GM19035 (cell line): ENCODE results near the gene GINS1.

ENCODE experiments used
- ATAC-seq: cut with Tn5 transposase; IDR thresholded peaks from one replicate; pipeline ENCODE4 v1.9.1; 2021; ENCODE audit not compliant: unreplicated experiment

GINS1 gene

DNA sequence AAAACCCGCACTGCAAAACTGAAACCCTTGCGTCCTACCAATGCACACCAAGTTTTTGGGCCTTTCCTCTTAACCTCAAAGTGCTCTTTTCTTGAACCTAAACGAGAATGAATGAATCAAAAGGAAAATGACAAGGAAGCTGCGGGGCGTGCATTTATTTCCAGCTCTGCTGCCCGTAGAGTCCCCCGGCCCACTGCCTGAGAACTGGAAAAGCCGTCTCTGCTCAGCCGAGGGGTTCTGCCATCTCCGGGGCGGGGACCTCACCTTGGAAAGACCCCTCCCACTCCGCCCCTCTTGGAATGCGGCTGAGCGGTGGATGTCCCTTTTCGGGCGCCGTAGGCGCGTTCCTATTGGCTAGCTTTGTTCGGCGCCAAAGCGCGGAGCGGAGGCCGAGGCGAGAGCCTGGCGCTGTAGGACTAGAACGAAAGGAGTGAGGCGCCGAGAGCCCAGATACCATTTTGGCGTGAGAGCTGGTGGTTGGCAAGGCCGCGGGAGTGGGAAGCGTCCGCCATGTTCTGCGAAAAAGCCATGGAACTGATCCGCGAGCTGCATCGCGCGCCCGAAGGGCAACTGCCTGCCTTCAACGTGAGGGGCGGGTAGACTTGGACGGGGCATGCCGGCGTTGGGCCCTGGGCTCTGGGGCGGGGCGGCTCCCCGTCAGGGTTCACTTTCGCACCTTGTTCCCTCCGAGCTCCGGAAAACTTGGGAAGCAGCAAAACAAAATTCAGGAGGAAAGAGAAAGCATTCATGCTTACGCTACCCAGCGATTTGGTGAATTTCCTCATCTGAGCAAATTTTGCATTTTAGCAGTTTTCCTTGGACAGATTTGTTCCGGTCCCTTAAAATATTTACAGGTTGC is at the start of gene GINS1:
TSS of gene GINS1 (plus strand) at position 363 of the 859 bp plus-strand sequence. CDS start at position 511, 148 bp downstream.
- peak; percentile 91 for ATAC-seq

DNA sequence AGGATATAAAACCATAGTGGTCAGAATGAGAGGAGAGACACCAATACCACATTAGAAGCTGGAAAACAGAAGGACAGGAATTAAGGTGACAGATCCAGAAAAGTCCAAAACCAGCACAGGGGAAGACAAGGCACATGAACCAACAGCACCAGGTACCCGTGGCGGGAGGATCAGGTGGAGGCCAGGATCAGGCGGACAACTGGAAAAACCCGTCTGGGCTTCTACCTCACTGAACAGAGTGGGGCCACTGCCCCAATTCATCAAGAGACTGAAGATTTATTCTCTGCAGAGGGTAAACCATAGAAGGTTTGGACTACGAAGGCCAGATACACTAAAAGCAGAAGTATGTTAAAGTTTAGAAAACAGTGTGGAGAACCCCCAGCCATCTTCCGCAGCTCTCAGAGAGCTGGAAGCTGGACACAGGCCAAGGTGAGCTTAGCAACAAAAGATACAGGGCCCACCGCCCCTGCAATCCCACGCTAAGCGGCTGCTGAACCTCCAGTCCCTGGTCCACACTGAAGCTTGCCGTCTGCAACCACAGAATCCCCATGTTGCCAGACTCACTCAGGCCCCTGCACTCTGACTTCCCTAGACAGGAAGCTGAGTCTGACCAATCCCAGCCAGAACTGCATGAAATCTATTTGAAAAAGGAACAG is 46.7 kb upstream of the GINS1 start:
- no peak for ATAC-seq

GRCh38 chr20:25361287-25361683 is 46.2 kb upstream of the GINS1 start:
- no peak for ATAC-seq

- no peak for ATAC-seq
Measured at GRCh38 chr20:25364180-25364788, 43.2 kb upstream of the GINS1 start.

DNA sequence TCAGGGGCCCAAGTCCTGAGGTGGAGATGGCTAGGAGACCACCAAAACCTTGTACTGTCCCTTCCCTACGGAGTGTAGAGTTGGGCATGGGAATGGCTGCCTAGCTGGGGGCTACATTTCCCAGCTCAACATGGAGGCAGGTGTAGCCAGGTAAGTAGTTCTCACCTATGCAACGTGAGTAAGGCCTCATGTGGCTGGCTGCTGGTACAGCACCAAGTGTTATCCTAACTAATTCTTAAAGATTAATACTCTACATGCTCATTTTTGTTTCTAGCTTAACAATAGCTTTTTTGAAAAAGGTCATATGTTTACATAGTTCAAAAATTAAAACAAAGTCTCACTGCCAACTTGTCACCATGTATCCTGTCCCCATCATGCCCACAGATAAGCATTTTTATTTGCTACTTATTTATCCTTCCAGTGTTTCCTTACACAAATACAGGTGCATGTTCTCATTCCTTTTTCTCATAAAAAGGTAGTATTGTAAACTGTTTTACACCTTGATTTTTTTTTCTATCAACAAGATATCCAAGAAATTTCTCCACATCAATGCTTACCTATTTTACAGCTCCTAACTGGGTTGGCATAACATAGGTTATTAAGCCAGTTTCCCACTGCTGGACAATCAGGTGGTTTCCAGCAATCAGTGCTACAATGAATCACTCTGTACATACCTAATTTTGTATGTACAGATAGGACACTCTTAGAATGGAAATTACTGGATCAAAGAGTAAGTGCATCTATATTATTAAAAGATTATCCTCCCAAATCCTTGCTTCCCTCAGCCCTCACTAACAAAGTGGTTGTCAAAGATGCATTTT is 42.4 kb upstream of the GINS1 start:
- no peak for ATAC-seq

- ATAC-seq = no peak
Measured at GRCh38 chr20:25368526-25368925, 38.9 kb upstream of the GINS1 start.

- no peak for ATAC-seq
Measured at GRCh38 chr20:25368976-25369375, 38.5 kb upstream of the GINS1 start.

- ATAC-seq = no peak
Measured at GRCh38 chr20:25369529-25369928, 37.9 kb upstream of the GINS1 start.

DNA sequence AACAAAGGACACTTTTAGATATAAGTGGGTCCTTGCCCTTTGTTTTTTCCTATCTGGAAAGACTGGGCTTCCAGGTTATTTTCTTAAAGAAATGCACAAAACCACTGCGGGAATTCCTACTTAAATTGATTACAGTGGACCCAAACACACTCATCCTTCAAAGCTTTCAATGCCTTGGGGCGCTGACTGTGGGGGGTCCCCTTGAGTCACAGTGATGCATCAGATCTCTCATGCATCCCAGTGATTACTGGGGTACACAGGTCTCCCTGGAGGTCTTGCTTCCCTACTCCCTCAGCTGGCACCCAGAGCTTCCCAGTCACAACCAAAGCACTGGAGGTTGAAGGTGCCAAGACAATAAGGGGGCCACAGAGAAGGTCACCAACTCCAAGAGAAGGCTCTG is 37.5 kb upstream of the GINS1 start:
- ATAC-seq = no peak

DNA sequence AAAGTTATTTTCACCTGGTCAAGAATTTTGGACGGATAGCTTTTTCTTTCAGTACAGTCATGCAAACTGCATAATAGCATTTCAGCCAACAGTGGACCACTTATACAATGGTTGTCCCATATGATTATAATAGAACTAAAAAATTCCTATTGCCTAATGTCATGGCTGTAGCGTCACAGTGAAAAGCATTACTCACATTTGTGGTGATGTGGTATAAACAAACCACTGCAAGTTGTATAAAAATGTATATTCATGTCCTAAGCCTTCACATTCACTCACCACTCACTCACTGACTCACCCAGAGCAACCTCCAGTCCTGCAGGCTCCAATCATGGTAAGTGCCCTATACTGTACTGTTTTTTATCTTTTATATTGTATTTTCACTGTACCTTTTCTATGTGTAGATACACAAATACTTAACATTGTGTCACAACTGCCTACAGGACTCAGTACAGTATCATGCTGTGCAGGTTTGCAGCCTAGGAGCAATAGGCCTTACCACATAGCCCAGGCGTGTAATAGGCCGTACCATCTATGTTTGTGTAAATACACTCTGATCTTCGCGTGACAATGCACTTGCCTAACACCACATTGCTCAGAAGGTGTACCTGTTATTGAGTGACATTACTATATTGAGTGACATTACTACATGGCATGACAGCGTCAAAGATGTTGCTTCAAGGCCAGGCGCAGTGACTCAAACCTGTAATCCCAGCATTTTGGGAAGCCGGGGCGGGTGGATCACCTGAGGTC is 34.7 kb upstream of the GINS1 start:
- ATAC-seq = no peak

- ATAC-seq = no peak
Measured at GRCh38 chr20:25374842-25375241, 32.6 kb upstream of the GINS1 start.

DNA sequence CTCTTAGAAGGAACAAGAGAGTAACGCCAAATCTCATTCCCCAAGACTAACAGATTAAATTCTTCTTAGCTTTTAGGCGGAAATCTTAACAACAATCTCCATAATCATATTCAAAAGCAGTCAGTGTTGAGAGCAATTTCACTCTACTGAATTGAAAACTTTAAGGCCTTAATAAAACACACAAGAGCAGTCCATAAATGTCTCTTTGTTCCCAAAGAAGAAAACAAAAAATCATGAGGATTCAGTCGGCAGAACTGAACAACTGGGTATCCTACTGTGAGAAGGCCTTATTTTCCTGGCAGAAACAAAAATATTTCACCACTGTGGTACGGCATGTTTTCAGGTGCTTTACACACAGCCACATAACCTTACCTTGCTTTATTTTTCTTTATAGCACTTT is 31.2 kb upstream of the GINS1 start:
- ATAC-seq = no peak

- ATAC-seq = no peak
Measured at GRCh38 chr20:25376886-25377285, 30.6 kb upstream of the GINS1 start.

- no peak for ATAC-seq
Measured at GRCh38 chr20:25378189-25378883, 29.1 kb upstream of the GINS1 start.

DNA sequence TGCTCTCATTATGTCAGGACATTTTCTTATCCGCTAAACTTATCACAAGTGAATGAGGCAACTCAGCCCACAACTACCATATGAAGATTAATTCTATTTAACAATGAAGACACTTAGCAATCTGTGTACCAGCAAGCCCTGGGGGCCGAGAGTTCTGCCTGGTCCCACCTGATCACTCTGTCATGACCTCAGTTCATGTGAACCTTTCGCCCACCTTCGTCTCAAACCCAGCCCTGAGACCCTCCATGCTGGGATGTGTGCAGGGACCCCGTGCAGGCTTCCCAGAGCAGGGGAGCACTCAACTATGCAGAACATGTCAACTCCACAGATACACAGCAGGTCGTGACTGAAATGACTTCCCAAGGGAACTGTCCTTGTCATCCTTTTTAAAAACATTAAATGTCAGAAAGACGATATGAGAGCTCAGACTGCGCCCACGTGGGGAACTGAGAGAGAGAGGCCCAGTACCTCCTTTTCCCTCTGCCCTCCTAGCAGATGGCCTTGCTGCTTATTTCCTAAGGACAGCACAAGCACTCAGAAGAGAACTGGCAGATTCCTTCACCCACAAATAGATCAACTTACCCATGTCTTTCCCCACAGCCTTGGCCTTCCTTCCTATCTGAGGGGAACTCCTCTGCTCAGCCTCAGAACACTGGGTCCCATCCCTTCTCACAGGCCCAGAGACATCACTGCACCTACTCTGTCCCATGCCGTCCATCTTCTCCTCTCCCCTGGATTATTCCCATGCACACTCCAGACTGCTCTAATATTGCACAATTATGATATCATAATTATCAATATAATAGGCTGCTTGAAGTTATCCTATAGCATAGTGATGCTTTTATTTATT is 28.4 kb upstream of the GINS1 start:
- no peak for ATAC-seq

- no peak for ATAC-seq
Measured at GRCh38 chr20:25380945-25381614, 26.4 kb upstream of the GINS1 start.

DNA sequence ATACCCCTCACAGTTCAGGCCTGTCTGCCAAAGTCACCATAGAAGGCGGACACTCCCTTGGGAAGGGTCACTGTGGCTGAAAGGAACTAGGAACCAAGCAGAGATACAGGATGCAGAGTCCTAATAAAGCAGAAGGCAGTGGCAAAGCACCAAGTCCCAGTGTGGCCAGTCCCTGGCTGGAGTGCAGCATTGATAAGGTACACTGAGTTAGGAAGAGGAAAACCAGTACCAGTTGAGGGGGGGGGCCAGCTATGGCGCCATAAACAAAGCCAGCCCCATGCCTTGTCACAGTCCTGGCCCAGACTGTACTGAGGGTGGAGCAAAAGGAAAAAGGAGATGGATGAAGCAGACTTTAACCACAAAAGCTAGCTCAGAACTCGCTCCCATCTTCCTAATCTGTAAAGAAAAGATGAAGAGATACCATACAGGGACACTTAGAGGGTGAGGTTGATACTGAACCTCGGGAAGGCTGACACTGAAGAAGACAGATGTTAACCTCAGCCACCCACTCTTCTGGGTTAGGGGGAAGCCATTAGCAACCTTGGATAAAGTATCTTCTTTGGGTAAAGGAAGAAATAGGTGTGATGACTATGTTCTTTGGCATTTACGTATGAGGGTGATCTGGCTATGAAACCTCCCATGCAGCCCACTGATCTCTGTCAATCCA is 24.6 kb upstream of the GINS1 start:
- no peak for ATAC-seq

GRCh38 chr20:25389401-25389857 is 18.0 kb upstream of the GINS1 start:
- ATAC-seq = no peak
